K562 (cell line): ENCODE data around the gene PRSS56. TPM values are rescaled to one million over a fixed set of nuclear protein-coding genes. Genes with fewer than 3 reads are reported as not detected.

Experiments
- ATAC-seq: fragments of 200-7000 bp; cut with Tn5 transposase; 3 replicates; pipeline ENCODE4 v1.9.1; 2020; ENCODE audit warnings: moderate library complexity
- BruUV-seq: library from RNA; stranded (reverse); fragments of 400-500 nt; replicated peaks from 2 replicates; lab custom pipeline; 2021; lab: Mats Ljungman, UMichigan
- CTCF ChIA-PET: fragments of 300-600 bp; formaldehyde crosslinking; extraction: SDS; loops from one replicate; lab custom pipeline; 2021; ENCODE audit warnings: low intra/inter-chr PET ratio; lab: Yijun Ruan, JAX
- POLR2A ChIA-PET: fragments of 300-600, 350-650 bp; sonication (Branson Sonifier 250); formaldehyde crosslinking; extraction: SDS; loops from one replicate; lab custom pipeline; 2021; ENCODE audit warnings: antibody characterized with exemption, inconsistent platforms; lab: Yijun Ruan, JAX
- DNase-seq, 4 experiments: peaks; one replicate each; pipeline versions ENCODE4 v3.0.0 to v3.0.0-alpha.2; 2011 to 2018; ENCODE audit warnings: low spot score in 3 of 4, mixed read lengths in 3 of 4; ENCODE audit errors: extremely low read depth in 1 of 4
- FAIRE-seq: peaks from 2 replicates; lab custom pipeline; 2011; peaks lifted over from hg19 to GRCh38; lab: Jason Lieb, UNC
- H2AFZ ChIP-seq: 2 replicates; pipeline ENCODE4 v1.6.0; 2011; ENCODE audit warnings: low read depth, low read length, control low read depth, inconsistent platforms
- H3K27ac ChIP-seq: fragments of 200-600 bp; 3 replicates; pipeline ENCODE4 v1.8.0; 2011; ENCODE audit warnings: low read depth, mild to moderate bottlenecking, control low read depth, inconsistent platforms, low read length, moderate library complexity, mixed read lengths; ENCODE audit errors: extremely low read depth
- H3K27me3 ChIP-seq, 2 experiments: fragments of 300-600 bp in 1 of 2; 2 replicates in 1 of 2; 3 replicates in 1 of 2; pipeline versions ENCODE4 v1.6.0 to v1.8.0; 2011; ENCODE audit warnings: inconsistent platforms in 2 of 2, low read length in 2 of 2, mild to moderate bottlenecking in 1 of 2, mixed read lengths in 1 of 2, moderate library complexity in 1 of 2; ENCODE audit not compliant: control insufficient read depth in 2 of 2, insufficient read depth in 2 of 2
- H3K36me3 ChIP-seq: fragments of 300-600 bp; 3 replicates; pipeline ENCODE4 v1.8.0; 2011; ENCODE audit warnings: mild to moderate bottlenecking, low read length, inconsistent platforms; ENCODE audit not compliant: control insufficient read depth, insufficient read depth
- H3K4me1 ChIP-seq, 2 experiments: fragments of 200-600 bp in 1 of 2; replicated peaks in 1 of 2; 2 replicates in 1 of 2; 3 replicates in 1 of 2; pipeline versions ENCODE4 v1.5.1 to v1.8.0; 2011; ENCODE audit warnings: inconsistent platforms in 2 of 2, low read length in 2 of 2, mild to moderate bottlenecking in 1 of 2, mixed read lengths in 1 of 2, moderate library complexity in 1 of 2; ENCODE audit not compliant: control insufficient read depth in 2 of 2, insufficient read depth in 2 of 2
- H3K4me2 ChIP-seq: 2 replicates; pipeline ENCODE4 v1.6.1; 2011; ENCODE audit warnings: low read length, control low read depth, inconsistent platforms, mixed read lengths; ENCODE audit not compliant: insufficient read depth
- H3K4me3 ChIP-seq: fragments of 200-600 bp; sonication (generic), shearing (Covaris generic); 2 replicates; pipeline ENCODE4 v1.5.1; 2016; ENCODE audit warnings: control low read depth, inconsistent platforms
- H3K79me2 ChIP-seq: fragments of 200-600 bp; 3 replicates; pipeline ENCODE4 v1.8.0; 2011; ENCODE audit warnings: low read length, inconsistent platforms; ENCODE audit not compliant: control insufficient read depth, insufficient read depth
- H3K9ac ChIP-seq, 2 experiments: 2 replicates each; pipeline versions ENCODE4 v1.6.0 to v1.6.1; 2011; ENCODE audit warnings: low read depth in 2 of 2, low read length in 2 of 2, control low read depth in 1 of 2, inconsistent platforms in 1 of 2, mild to moderate bottlenecking in 1 of 2, mixed read lengths in 1 of 2; ENCODE audit not compliant: insufficient read depth in 1 of 2
- H3K9me1 ChIP-seq: one replicate; pipeline ENCODE4 v1.6.0; 2011; ENCODE audit warnings: inconsistent platforms, mild to moderate bottlenecking, low read length, moderate library complexity; ENCODE audit not compliant: control insufficient read depth, insufficient read depth
- H3K9me3 ChIP-seq: replicated peaks from 2 replicates; pipeline ENCODE4 v1.5.1; 2011; ENCODE audit warnings: low read depth, low read length, inconsistent platforms; ENCODE audit not compliant: control insufficient read depth, insufficient read depth
- H4K20me1 ChIP-seq: replicated peaks from 2 replicates; pipeline ENCODE4 v1.6.1; 2011; ENCODE audit warnings: low read length, inconsistent platforms, mixed read lengths; ENCODE audit not compliant: control insufficient read depth, insufficient read depth
- ADNP ChIP-seq: fragments of 200-800 bp; sonication (Bioruptor generic); IDR thresholded peaks from 2 replicates; pipeline ENCODE4 v1.6.1; 2016; ENCODE audit warnings: missing genetic modification characterization, missing compliant biosample characterization
- HNRNPUL1 ChIP-seq: fragments of 200-400 bp; formaldehyde crosslinking; IDR thresholded peaks from 2 replicates; pipeline ENCODE4 v1.6.1; 2017; ENCODE audit warnings: low read length
- PURB ChIP-seq: sonication (generic); formaldehyde crosslinking; IDR thresholded peaks from 2 replicates; pipeline ENCODE4 v1.9.0; 2021; ENCODE audit warnings: low read depth, mild to moderate bottlenecking, missing genetic modification reagents
- RBM14 ChIP-seq: fragments of 200-400 bp; formaldehyde crosslinking; IDR thresholded peaks from 2 replicates; pipeline ENCODE4 v1.6.1; 2018; ENCODE audit warnings: low read depth, mild to moderate bottlenecking, low read length, moderate library complexity, borderline replicate concordance; ENCODE audit not compliant: insufficient read depth
- SMAD1 ChIP-seq: fragments of 150-350 bp; IDR thresholded peaks from 2 replicates; pipeline ENCODE4 v1.6.1; 2014; ENCODE audit warnings: low read length, low read depth; ENCODE audit not compliant: partially characterized antibody
- SMARCA4 ChIP-seq: fragments of 450-650 bp; IDR thresholded peaks from 2 replicates; pipeline ENCODE4 v1.6.1; 2016
- SMARCE1 ChIP-seq: fragments of 450-650 bp; IDR thresholded peaks from 2 replicates; pipeline ENCODE4 v1.7.1; 2016; ENCODE audit warnings: mild to moderate bottlenecking
- SNRNP70 ChIP-seq: fragments of 200-400 bp; formaldehyde crosslinking; optimal IDR thresholded peaks from 2 replicates; pipeline ENCODE3; 2017; ENCODE audit warnings: low read depth, low read length
- ZNF175 ChIP-seq: fragments of 200-800 bp; sonication (Bioruptor generic); IDR thresholded peaks from 2 replicates; pipeline ENCODE4 v1.6.1; 2016; ENCODE audit warnings: low read depth, mild to moderate bottlenecking, missing genetic modification characterization, missing compliant biosample characterization
- ZNF311 ChIP-seq: fragments of 250-450 bp; sonication (Bioruptor Pico); IDR thresholded peaks from 2 replicates; pipeline ENCODE4 v1.4.0; 2020; ENCODE audit warnings: mild to moderate bottlenecking, moderate library complexity
- ZNF780A ChIP-seq: fragments of 250-450 bp; sonication (Bioruptor Pico); IDR thresholded peaks from 2 replicates; pipeline ENCODE4 v1.5.0; 2021; ENCODE audit warnings: mild to moderate bottlenecking
- WGBS: fragments of 100-300 bp; shearing (Covaris generic); methylation state at CpG from one replicate; pipeline ENCODE4 v1.1.6; 2016; ENCODE audit warnings: low coverage, mixed read lengths; ENCODE audit not compliant: insufficient coverage; ENCODE audit errors: missing lambda C conversion rate; 5-methylcytosine and 5-hydroxymethylcytosine counted together
- in situ Hi-C: fragments of 300-500 bp; cut with MboI; formaldehyde crosslinking; loops from 4 replicates; pipeline ENCODE4 v1.15.0; 2018; ENCODE audit warnings: inconsistent platforms, mixed read lengths
- intact Hi-C: fragments of 100-400 bp; cut with micrococcal nuclease; formaldehyde crosslinking; loops from 2 replicates; pipeline ENCODE4 v1.14.2; 2022
- polyA plus RNA-seq, 8 experiments: library from polyadenylated mRNA; depleted of rRNA in 4 of 8; stranded (reverse) in 5 of 8; unstranded in 3 of 8; fragments of >200 nt; fragmentation: Nextera tagmentation in 2 of 8; fragmentation: Illumina TruSeq in 1 of 8; extraction: Ambion mirVana in 2 of 8; extraction: Trizol in 1 of 8; gene quantifications; 2 replicates each; pipeline versions ENCODE4 v1.2.1 to v1.2.3, GENCODE V29; 2011 to 2014; ENCODE audit warnings: inconsistent platforms in 1 of 8, missing spikeins in 1 of 8
- total RNA-seq, 7 experiments: library from RNA; depleted of rRNA in 6 of 7; stranded (reverse); fragments of >200 nt in 6 of 7; fragmentation: Illumina TruSeq in 2 of 7; extraction: Trizol in 2 of 7; gene quantifications; 2 replicates each; pipeline versions ENCODE4 v1.2.1 to v1.2.3, GENCODE V29; 2011 to 2021; ENCODE audit warnings: low replicate concordance in 1 of 7
- TF ChIP-seq, protein P1 (sequence below): sonication (generic); formaldehyde crosslinking; IDR thresholded peaks from 2 replicates; pipeline ENCODE4 v1.5.0; 2020; ENCODE audit warnings: missing genetic modification reagents
- TF ChIP-seq, protein P2 (sequence below): fragments of 450-650 bp; formaldehyde crosslinking; IDR thresholded peaks from 2 replicates; pipeline ENCODE4 v1.4.0; 2020; ENCODE audit warnings: mild to moderate bottlenecking

Gene PRSS56
- total and polyA plus RNA-seq, 9 of the 15 experiments (the other 6 are each of a cell fraction or from before 2014, with no cell fraction given) = not detected

DNA sequence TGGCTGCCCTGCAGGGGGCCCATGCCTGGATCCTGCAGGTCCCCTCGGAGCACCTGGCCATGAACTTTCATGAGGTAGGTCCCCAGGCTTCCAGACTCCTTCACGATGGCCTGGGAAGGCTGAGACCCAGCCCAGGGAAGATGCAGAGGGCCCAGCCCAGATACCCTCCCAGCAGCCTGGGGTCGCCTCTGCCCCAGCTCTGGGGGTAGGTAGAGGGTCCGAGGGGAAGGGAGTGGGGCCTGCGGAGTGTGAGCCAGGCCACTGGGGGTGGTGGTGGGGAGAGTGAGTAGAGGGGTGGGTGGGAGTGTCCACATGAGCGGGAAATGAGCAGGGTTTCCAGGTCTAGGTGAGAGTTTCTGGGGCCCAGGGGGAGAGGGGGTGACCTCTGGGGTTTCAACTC, 4.6 kb downstream of the PRSS56 start:
- Histone ChIP-seq H3K27me3 (peaks cover 0 to 57% of the 10 kb centered on the region in 2 experiments; a peak in 2 of 5 replicates), H2AFZ (no peak overlapping the region), H4K20me1 (no peaks in the 10 kb centered on the region), H3K9me1 (no peaks in the 10 kb centered on the region), H3K9me3 (no peaks in the 10 kb centered on the region), H3K4me1 (peaks cover 0 to 27% of the 10 kb centered on the region in 2 experiments; a peak in 2 of 5 replicates), H3K79me2 (no peaks in the 10 kb centered on the region), H3K9ac (no peak overlapping the region), H3K27ac (no peak overlapping the region), H3K36me3 (no peaks in the 10 kb centered on the region), H3K4me3 (no peak overlapping the region), H3K4me2 (no peak overlapping the region)
- ChIA-PET CTCF (no interaction called here), POLR2A (no interaction called here)
- in situ Hi-C loops = no loop called here
- intact Hi-C loops = loop anchor here (5.0 kb wide), 3 partner anchors 77 to 287 kb away; no protein-coding TSS in a partner anchor
- WGBS = 22% methylated on average over 4 of the region's 6 CpGs
- no peak for FAIRE-seq
- no peak for DNase-seq
- TF ChIP-seq ZNF175 (CRISPR knock-in tag) (no peak), SMARCE1 (no peak), ZNF311 (CRISPR knock-in tag) (no peak), SMAD1 (no peak), PURB (CRISPR knock-in tag) (no peak), RBM14 (no peak), HNRNPUL1 (no peak), ZNF780A (CRISPR knock-in tag) (no peak), SMARCA4 (no peak), ADNP (tag) (no peak), SNRNP70 (no peak)
- TF ChIP-seq, protein P1, sequence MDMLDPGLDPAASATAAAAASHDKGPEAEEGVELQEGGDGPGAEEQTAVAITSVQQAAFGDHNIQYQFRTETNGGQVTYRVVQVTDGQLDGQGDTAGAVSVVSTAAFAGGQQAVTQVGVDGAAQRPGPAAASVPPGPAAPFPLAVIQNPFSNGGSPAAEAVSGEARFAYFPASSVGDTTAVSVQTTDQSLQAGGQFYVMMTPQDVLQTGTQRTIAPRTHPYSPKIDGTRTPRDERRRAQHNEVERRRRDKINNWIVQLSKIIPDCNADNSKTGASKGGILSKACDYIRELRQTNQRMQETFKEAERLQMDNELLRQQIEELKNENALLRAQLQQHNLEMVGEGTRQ (CRISPR knock-in tag) = no peak
- TF ChIP-seq, protein P2, sequence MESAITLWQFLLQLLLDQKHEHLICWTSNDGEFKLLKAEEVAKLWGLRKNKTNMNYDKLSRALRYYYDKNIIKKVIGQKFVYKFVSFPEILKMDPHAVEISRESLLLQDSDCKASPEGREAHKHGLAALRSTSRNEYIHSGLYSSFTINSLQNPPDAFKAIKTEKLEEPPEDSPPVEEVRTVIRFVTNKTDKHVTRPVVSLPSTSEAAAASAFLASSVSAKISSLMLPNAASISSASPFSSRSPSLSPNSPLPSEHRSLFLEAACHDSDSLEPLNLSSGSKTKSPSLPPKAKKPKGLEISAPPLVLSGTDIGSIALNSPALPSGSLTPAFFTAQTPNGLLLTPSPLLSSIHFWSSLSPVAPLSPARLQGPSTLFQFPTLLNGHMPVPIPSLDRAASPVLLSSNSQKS (CRISPR knock-in tag) = no peak
- BruUV-seq = no TSS peak
- ATAC-seq = no peak
